Calu3 (cell line): ENCODE results near the gene NEDD9. TPM values are rescaled to one million over a fixed set of nuclear protein-coding genes. Genes with fewer than 3 reads are reported as not detected.

Experiments
- BruUV-seq: library from RNA; stranded (reverse); fragments of 400-500 nt; replicated peaks from 2 replicates; lab custom pipeline; 2021; lab: Mats Ljungman, UMichigan
- CTCF ChIA-PET: fragments of 300-600 bp; sonication (Branson Sonifier 250); formaldehyde crosslinking; loops from one replicate; lab custom pipeline; 2022; ENCODE audit warnings: antibody characterized with exemption; lab: Charles Lee
- DNase-seq: peaks from one replicate; pipeline ENCODE4 v3.0.0; 2022
- H3K27ac Mint-ChIP-seq: one replicate; pipeline ENCODE4 v1.8.0; 2022; ENCODE audit warnings: mixed read lengths; ENCODE audit not compliant: unreplicated experiment
- H3K27me3 Mint-ChIP-seq: one replicate; pipeline ENCODE4 v1.8.0; 2022; ENCODE audit warnings: mixed read lengths; ENCODE audit not compliant: unreplicated experiment
- H3K36me3 Mint-ChIP-seq: one replicate; pipeline ENCODE4 v1.8.0; 2022; ENCODE audit warnings: mild to moderate bottlenecking, moderate library complexity, mixed read lengths; ENCODE audit not compliant: insufficient read depth, unreplicated experiment
- H3K4me1 Mint-ChIP-seq: one replicate; pipeline ENCODE4 v1.8.0; 2022; ENCODE audit warnings: mild to moderate bottlenecking, low read depth, mixed read lengths; ENCODE audit not compliant: unreplicated experiment
- H3K4me3 Mint-ChIP-seq: one replicate; pipeline ENCODE4 v1.8.0; 2022; ENCODE audit warnings: mild to moderate bottlenecking, low read depth, moderate library complexity, mixed read lengths; ENCODE audit not compliant: unreplicated experiment
- H3K9me3 Mint-ChIP-seq: one replicate; pipeline ENCODE4 v1.8.0; 2022; ENCODE audit warnings: low read depth, mixed read lengths; ENCODE audit not compliant: unreplicated experiment
- intact Hi-C: fragments of 100-400 bp; cut with micrococcal nuclease; formaldehyde crosslinking; loops from one replicate; pipeline ENCODE4 v1.10.0; 2022; ENCODE audit not compliant: unreplicated experiment
- total RNA-seq: library from RNA; stranded (reverse); gene quantifications from 2 replicates; pipeline ENCODE4 v1.2.3, GENCODE V29; 2022
- TF ChIP-seq, protein P1 (sequence below): fragments of 200-600 bp; IDR thresholded peaks from one replicate; pipeline ENCODE4 v1.8.0; 2022; ENCODE audit warnings: antibody characterized with exemption; ENCODE audit not compliant: unreplicated experiment

Gene NEDD9
- total RNA-seq, 1 experiment from 2014 or later, result 28.1 TPM

DNA sequence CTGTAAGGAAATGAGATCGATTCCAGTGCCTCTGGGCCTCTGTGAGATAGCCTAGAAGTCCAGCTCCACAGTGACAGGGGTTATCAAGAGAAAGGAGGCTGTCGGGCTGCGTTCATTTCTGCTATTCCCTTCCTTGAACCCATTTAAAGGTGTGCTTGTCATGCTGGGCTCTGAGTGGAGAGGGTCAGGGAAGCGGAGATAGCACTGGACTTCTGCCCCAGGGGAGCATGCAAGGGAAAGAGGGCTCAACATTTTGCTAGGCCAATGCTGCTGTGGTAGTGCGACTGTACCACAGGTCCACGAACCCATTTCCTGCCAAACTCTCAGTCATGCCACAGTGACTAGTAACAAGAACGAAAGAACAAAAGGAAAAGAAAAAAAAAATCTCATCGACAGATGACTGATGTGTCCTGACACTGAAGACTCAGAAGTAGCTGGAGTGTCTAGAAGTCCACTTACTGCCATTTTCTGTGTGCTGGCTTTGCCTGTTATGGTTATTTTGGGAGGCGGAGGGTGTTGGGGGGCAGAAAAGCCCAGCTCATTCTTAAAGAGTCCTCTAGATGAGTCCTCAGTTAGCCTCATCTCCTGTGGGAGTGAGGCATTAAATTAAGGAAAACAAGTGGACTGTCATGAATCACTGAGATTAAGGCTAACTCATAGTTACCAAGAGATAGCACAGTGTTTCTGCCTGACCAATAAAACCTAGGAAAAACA is 8.1 kb downstream of the NEDD9 start:
- H3K4me1 Mint-ChIP-seq, result peaks cover 44% of the 10 kb centered on the region
- TF ChIP-seq, protein P1, sequence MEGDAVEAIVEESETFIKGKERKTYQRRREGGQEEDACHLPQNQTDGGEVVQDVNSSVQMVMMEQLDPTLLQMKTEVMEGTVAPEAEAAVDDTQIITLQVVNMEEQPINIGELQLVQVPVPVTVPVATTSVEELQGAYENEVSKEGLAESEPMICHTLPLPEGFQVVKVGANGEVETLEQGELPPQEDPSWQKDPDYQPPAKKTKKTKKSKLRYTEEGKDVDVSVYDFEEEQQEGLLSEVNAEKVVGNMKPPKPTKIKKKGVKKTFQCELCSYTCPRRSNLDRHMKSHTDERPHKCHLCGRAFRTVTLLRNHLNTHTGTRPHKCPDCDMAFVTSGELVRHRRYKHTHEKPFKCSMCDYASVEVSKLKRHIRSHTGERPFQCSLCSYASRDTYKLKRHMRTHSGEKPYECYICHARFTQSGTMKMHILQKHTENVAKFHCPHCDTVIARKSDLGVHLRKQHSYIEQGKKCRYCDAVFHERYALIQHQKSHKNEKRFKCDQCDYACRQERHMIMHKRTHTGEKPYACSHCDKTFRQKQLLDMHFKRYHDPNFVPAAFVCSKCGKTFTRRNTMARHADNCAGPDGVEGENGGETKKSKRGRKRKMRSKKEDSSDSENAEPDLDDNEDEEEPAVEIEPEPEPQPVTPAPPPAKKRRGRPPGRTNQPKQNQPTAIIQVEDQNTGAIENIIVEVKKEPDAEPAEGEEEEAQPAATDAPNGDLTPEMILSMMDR, result no peak
- intact Hi-C loops, result no loop called here
- no peak overlapping the region for H3K4me3 Mint-ChIP-seq
- peaks cover 29% of the 10 kb centered on the region for H3K36me3 Mint-ChIP-seq
- H3K27me3 Mint-ChIP-seq, result no peaks in the 10 kb centered on the region
- no peak for DNase-seq
- no TSS peak for BruUV-seq
- CTCF ChIA-PET, result interaction anchor here (1.2 kb wide), 1 partner anchor 128 kb away, joined by 3 read pairs; no protein-coding TSS in a partner anchor
- no peak overlapping the region for H3K27ac Mint-ChIP-seq
- no peaks in the 10 kb centered on the region for H3K9me3 Mint-ChIP-seq

DNA sequence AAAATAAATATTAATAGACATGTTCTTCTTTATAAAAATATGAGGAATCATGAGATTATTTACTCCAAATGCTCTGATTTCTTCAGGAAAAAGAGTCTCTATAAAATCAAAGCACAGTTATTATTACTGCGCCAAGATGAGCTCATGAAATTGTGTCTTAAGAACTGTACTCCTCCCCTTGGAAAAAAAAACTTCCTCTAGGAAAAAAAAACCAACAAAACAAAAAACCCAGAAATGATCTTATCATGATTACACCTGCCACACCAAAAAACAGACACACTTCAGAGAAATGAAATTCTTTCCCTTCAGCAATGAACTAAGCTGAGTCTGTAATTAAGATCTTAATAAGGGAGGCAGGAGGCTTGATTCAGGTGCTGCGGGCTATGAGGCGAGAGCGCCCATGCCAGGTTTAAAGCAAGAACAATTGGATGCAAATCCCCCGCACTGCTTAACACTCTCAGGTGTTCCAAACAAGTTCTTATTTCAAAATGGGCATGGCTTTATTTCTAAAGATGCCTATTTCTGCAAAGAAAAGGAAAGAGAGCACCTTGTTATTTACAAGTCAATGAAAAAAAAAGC is 9.1 kb downstream of the NEDD9 start:
- H3K4me1 Mint-ChIP-seq, result peaks cover 54% of the 10 kb centered on the region
- no TSS peak for BruUV-seq
- TF ChIP-seq, protein P1, result no peak
- peaks cover 33% of the 10 kb centered on the region for H3K36me3 Mint-ChIP-seq
- H3K9me3 Mint-ChIP-seq, result no peaks in the 10 kb centered on the region
- no peaks in the 10 kb centered on the region for H3K27me3 Mint-ChIP-seq
- intact Hi-C loops, result no loop called here
- no peak overlapping the region for H3K4me3 Mint-ChIP-seq
- DNase-seq, result no peak
- H3K27ac Mint-ChIP-seq, result peak overlapping the region; percentile 56
- CTCF ChIA-PET, result no interaction called here

GRCh38 chr6:11222385-11223277 is 9.8 kb downstream of the NEDD9 start:
- TF ChIP-seq, protein P1, result no peak
- H3K27me3 Mint-ChIP-seq, result no peaks in the 10 kb centered on the region
- H3K4me3 Mint-ChIP-seq, result no peak overlapping the region
- peaks cover 54% of the 10 kb centered on the region for H3K4me1 Mint-ChIP-seq
- no peaks in the 10 kb centered on the region for H3K9me3 Mint-ChIP-seq
- CTCF ChIA-PET, result no interaction called here
- peak overlapping the region; percentile 54 for H3K27ac Mint-ChIP-seq
- peaks cover 40% of the 10 kb centered on the region for H3K36me3 Mint-ChIP-seq
- no peak for DNase-seq
- BruUV-seq, result no TSS peak
- intact Hi-C loops, result no loop called here

- peak overlapping the region; percentile 54 for H3K27ac Mint-ChIP-seq
- BruUV-seq, result no TSS peak
- no peak overlapping the region for H3K4me3 Mint-ChIP-seq
- CTCF ChIA-PET, result no interaction called here
- peaks cover 58% of the 10 kb centered on the region for H3K4me1 Mint-ChIP-seq
- no peak for DNase-seq
- peaks cover 41% of the 10 kb centered on the region for H3K36me3 Mint-ChIP-seq
- H3K9me3 Mint-ChIP-seq, result no peaks in the 10 kb centered on the region
- intact Hi-C loops, result no loop called here
- H3K27me3 Mint-ChIP-seq, result no peaks in the 10 kb centered on the region
- TF ChIP-seq, protein P1, result no peak
Observed at GRCh38 chr6:11221623-11222384, 10.7 kb downstream of the NEDD9 start.
